GM19468 (cell line): ENCODE data around the gene NRXN3.

Experiments
- ATAC-seq: cut with Tn5 transposase; IDR thresholded peaks from one replicate; pipeline ENCODE4 v1.9.1; 2021; ENCODE audit warnings: mild to moderate bottlenecking, moderate library complexity, moderate number of reproducible peaks; ENCODE audit not compliant: unreplicated experiment; ENCODE audit errors: extremely low read depth

NRXN3 gene

DNA sequence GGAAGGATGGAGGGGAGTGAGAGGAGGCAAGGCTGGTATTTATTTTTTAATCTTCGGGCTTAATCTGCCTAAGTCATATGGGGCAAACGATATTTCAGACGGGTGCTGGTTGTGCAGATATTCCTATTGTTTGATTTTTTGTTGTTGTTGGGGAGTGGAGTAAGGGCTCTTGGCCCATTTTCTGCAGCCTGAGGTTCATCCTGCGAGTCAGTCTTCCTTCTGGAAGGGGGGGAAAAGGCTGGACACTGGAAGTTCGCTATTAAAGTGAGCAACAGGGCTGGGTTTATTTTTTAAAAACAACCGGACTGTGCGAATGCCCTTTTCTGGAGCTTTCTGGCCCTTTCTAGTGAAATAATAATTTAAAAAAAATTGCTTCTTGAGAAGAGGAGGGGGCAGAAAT is 2.3 kb downstream of the NRXN3 start:
- ATAC-seq = no peak

GRCh38 chr14:78173346-78174035 is 3.3 kb downstream of the NRXN3 start:
- no peak for ATAC-seq

DNA sequence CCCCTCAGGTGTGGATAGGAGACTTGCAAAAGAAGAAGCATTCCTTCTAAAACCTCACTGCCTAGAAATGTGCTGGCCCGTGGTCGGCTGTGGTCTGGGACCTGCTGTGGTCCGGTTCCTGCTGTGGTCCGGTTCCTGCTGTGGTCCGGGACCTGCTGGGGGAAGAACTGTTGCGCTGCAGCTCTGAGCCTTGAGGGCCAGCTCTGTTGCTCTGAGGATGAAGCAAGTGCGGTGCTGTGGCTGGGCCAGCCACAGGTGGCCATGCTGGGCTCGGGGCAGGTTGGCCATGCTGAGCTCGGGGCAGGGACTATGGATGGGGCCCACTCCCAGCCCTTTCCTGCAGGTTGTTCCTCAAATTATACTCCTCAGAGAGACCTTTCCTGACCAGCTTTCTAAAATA is 5.2 kb downstream of the NRXN3 start:
- ATAC-seq = no peak

- no peak for ATAC-seq
These were observed 7.9 kb downstream of the NRXN3 start for GRCh38 chr14:78178071-78178470.

GRCh38 chr14:78178971-78179370 is 8.8 kb downstream of the NRXN3 start:
- no peak for ATAC-seq

DNA sequence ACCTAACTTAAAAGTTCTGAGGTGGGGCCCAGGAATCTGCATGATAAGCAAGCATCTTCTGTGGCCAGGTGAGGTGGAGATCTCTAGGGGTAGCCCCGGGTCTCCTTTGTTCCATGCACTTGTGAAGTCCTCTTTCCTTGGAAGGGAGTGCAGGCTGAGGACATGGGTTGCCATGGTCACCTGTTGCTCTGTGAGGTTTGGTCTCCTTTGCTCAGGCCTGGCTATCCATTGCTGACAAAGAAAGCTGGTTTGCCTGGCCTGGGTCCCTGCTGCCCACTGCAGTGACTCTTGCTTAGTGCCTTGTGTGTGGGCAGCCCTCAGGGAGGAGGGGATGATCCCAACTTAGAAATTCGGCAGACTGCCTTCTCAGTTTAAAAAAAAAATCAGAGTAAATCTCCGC is 11.1 kb downstream of the NRXN3 start:
- no peak for ATAC-seq

- no peak for ATAC-seq
These were observed 12.5 kb downstream of the NRXN3 start for GRCh38 chr14:78182722-78183121.

DNA sequence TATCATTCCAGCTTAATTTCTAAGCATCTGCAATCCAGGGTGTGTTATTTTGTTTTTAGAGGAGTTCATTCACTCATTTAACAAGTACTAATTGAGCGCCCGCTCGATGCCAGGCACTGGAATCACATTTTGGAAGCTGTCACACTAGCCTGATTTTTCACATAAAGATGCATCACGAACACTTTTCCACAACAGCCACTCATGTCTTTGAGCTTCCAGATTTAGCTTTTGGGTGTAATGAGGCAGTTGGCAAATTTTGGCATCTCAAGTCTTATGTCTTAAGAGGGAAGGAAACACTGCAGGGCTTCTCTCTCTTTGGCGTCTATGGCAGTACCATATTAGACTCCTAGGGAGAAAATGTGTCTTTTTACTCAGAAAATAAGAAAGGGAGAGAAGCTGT is 14.0 kb downstream of the NRXN3 start:
- ATAC-seq = no peak

- no peak for ATAC-seq
These were observed 16.1 kb downstream of the NRXN3 start for GRCh38 chr14:78186277-78186676.

DNA sequence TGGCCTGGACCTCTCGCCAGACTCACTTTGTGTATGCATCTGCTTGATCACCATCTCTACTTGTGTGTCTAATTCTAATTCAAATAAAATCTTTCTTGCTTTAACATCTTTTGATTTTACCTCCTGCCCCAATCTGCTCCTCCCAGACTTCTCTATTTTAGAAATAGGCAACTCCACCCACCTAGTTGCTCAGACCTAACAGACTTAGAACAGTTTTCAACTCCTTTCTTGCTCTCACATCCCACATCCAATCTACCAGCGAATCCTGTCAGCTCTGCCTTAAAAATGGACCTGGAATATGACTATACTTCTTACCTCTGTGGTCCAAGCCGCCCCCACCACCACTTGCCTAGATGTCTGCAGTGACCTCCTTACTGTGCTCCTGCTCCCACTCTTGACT is 18.7 kb downstream of the NRXN3 start:
- ATAC-seq = no peak

DNA sequence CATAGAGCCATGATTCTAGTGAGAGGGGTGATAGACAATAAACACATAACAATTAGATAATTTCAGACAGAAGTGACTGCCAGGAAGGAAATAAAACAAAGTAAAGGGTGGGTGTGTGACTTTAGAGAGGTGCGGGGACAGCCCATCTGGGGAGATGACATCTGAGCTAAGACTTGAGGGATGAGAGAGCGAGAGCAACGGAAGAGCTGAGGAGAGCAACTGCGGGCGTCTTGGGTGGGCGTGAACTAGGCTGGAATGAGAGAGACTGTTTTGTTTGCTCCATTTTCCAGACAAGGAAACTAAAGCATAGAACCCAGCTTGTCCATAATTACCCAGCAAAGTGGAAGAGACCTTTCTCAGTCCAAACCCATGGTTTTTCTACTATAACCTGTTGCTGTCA is 25.3 kb downstream of the NRXN3 start:
- ATAC-seq = no peak

GRCh38 chr14:78196323-78196722 is 26.1 kb downstream of the NRXN3 start:
- ATAC-seq = no peak

GRCh38 chr14:78197051-78197450 is 26.9 kb downstream of the NRXN3 start:
- no peak for ATAC-seq

DNA sequence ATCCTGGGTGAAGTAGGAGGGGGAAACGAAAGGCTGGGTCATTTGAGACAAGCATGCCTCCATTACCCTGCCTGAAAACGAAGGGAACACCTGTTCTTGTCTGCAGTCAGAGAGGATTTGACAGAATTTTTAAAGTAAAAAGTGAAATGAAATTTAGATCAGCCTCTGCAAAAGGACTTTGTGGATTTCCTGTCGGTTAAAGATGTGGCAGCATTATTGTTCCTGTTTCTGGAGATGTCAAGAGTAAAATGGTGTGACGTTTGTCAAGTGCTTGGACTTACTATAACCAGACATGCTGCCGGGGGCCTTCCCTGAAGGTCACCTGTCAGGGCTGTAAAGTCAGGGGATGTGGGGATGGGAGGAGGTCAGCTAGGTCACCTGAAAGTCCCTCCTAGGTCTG is 32.0 kb downstream of the NRXN3 start:
- no peak for ATAC-seq

- ATAC-seq = no peak
These were observed 32.8 kb downstream of the NRXN3 start for GRCh38 chr14:78202976-78203375.

- no peak for ATAC-seq
These were observed 37.2 kb downstream of the NRXN3 start for GRCh38 chr14:78207414-78207813.

DNA sequence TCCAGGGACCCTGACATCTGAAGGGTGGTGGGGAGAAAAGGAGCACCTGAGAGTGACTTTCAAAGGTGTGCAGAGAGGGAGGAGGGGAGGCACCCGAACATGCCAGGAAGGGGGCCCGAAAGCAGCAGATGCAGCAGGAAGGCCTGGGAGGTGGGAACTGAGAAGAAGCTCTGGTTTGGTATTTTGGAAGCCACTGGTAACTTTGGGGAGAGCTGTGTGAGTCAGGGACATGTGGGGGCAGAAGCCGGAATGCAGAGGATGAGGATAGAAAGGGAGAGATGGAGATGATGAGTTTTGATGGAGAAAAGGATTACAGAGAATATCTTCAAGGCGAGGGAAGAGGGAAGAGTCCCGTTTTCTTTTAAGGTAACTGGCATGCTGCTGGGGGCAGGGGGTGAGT is 50.1 kb downstream of the NRXN3 start:
- no peak for ATAC-seq

GRCh38 chr14:78222746-78223145 is 52.6 kb downstream of the NRXN3 start:
- ATAC-seq = no peak

DNA sequence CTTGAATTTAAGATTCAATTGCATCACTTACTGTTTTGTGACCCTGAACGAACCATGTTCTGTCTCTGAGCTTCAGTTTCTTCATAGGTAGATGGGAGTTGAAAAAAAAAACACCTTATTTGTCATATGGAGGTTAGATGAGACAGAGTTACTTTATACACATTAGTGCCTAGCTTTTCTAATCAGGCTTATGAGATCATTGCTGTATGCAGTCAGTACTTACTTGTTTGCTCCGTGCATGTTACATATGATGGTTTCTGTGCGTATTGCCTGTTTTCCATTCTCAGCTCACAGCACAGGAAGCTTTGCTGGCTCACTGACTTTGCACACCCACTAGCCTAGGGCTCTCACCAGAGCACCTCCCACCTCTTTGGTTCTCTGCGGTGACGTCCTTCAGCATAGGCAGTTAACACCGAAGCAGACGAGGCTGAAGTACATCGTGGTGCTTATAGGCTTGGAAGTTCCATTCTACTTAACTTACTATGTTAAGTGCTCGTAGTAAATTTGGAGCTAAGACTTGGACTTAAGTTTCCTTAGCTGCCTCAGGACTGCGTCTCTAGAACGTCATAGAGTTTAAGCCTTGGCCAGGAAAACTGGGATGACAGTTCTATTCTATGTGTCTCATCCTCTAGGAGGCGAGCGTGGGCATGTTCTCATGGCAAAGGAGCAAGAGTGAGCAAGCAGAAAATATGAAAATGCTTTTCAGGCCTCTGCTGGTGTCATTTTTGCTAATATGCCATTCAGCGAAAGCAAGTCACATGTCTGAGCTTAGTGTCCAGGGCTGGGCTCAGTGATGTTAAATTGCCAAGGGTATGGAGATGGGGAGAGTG is 57.3 kb downstream of the NRXN3 start:
- ATAC-seq = no peak

DNA sequence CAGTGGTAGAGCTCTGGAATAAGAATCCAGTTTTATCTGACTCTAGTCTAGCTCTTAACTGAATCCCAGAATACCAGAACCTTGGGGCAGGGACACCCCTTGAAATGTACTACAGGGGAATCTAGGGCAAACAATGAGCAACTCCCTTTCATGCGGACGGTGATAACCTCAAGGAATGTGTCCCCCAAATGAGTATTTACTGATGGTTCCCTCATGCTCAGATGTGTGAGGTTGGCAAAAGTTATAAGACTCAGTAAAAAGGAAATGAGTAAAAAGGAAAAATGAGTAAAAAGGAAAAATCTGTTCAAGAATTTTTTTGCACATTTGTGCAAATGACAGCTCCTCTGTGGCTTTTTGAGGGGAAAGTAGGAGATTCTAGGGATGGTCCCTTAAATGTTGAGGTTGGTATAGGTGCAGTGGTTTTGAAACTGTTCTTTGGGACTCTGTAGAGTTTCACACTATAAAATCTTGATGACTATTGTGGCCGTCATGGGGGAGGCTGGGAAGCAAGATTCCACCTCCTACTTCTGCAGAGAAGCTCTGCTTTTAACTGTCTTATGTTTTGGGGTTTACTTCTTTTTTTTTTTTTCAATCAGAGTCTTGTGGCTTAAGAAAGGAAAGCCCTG is 58.6 kb downstream of the NRXN3 start:
- ATAC-seq = no peak

- ATAC-seq = no peak
These were observed 62.2 kb downstream of the NRXN3 start for GRCh38 chr14:78232231-78233000.
